Naive thymus-derived CD4-positive, alpha-beta T cell (primary cell): Measurements from ENCODE around the gene SUGP1. TPM values are rescaled to one million over a fixed set of nuclear protein-coding genes. Genes with fewer than 3 reads are reported as not detected.

Experiments
- ATAC-seq: fragments of 150-1000 bp; cut with Tn5 transposase; 2 replicates; pipeline ENCODE4 v1.10.0; 2021; ENCODE audit warnings: mild to moderate bottlenecking, moderate library complexity
- CTCF ChIA-PET: fragments of 350-600 bp; sonication (Branson Sonifier 250); formaldehyde crosslinking; loops from one replicate; lab custom pipeline; 2021; ENCODE audit warnings: antibody characterized with exemption; lab: Charles Lee
- POLR2A ChIA-PET: fragments of 350-600 bp; sonication (Branson Sonifier 250); formaldehyde crosslinking; loops from one replicate; lab custom pipeline; 2021; ENCODE audit warnings: antibody characterized with exemption, inconsistent platforms; lab: Charles Lee
- DNase-seq, 9 donors: peaks; one replicate each; pipeline versions ENCODE4 v3.0.0 to v3.0.0-alpha.2; 2020 to 2022; ENCODE audit warnings: mixed read lengths in 1 of 9
- H3K27ac ChIP-seq: one replicate; pipeline ENCODE4 v1.7.0; 2013; ENCODE audit warnings: mild to moderate bottlenecking, low read depth, low read length, moderate library complexity
- H3K27me3 ChIP-seq, 2 donors: one replicate each; pipeline ENCODE4 v1.7.0; 2013; ENCODE audit warnings: low read length in 2 of 2, mild to moderate bottlenecking in 2 of 2, moderate library complexity in 2 of 2; ENCODE audit not compliant: control insufficient read depth in 2 of 2, insufficient read depth in 2 of 2
- H3K36me3 ChIP-seq, 3 experiments: 1 replicate in 2 of 3; 2 replicates in 1 of 3; pipeline ENCODE4 v1.7.0; 2013; ENCODE audit warnings: low read length in 3 of 3, mild to moderate bottlenecking in 3 of 3, moderate library complexity in 1 of 3; ENCODE audit not compliant: insufficient read depth in 3 of 3, control insufficient read depth in 2 of 3
- H3K4me1 ChIP-seq, 2 donors: one replicate each; pipeline ENCODE4 v1.7.0; 2013; ENCODE audit warnings: low read length in 2 of 2, mild to moderate bottlenecking in 2 of 2, moderate library complexity in 1 of 2; ENCODE audit not compliant: control insufficient read depth in 2 of 2, insufficient read depth in 2 of 2
- H3K4me3 ChIP-seq: 2 replicates; pipeline ENCODE4 v1.7.0; 2013; ENCODE audit warnings: mild to moderate bottlenecking, low read length
- H3K9me3 ChIP-seq, 3 experiments: 1 replicate in 2 of 3; 2 replicates in 1 of 3; pipeline ENCODE4 v1.7.0; 2013; ENCODE audit warnings: low read length in 3 of 3; ENCODE audit not compliant: control insufficient read depth in 2 of 3
- H3K27ac Mint-ChIP-seq, 9 donors: one replicate each; pipeline ENCODE4 v1.8.0; 2020 to 2022; ENCODE audit warnings: mixed read lengths in 9 of 9, mild to moderate bottlenecking in 8 of 9, moderate library complexity in 5 of 9, inconsistent platforms in 2 of 9
- H3K27me3 Mint-ChIP-seq, 5 donors: one replicate each; pipeline ENCODE4 v1.8.0; 2021 to 2022; ENCODE audit warnings: mixed read lengths in 5 of 5, mild to moderate bottlenecking in 1 of 5
- H3K36me3 Mint-ChIP-seq, 5 donors: one replicate each; pipeline ENCODE4 v1.8.0; 2020 to 2022; ENCODE audit warnings: mixed read lengths in 5 of 5, mild to moderate bottlenecking in 3 of 5, inconsistent platforms in 1 of 5
- H3K4me1 Mint-ChIP-seq, 7 donors: one replicate each; pipeline ENCODE4 v1.8.0; 2020 to 2022; ENCODE audit warnings: mixed read lengths in 7 of 7, mild to moderate bottlenecking in 3 of 7, inconsistent platforms in 1 of 7
- H3K4me3 Mint-ChIP-seq, 10 donors: one replicate each; pipeline ENCODE4 v1.8.0; 2020 to 2022; ENCODE audit warnings: mild to moderate bottlenecking in 10 of 10, mixed read lengths in 10 of 10, moderate library complexity in 6 of 10, inconsistent platforms in 2 of 10
- H3K9me3 Mint-ChIP-seq, 11 donors: one replicate each; pipeline ENCODE4 v1.8.0; 2020 to 2022; ENCODE audit warnings: mixed read lengths in 11 of 11, mild to moderate bottlenecking in 4 of 11, inconsistent platforms in 1 of 11, moderate library complexity in 1 of 11
- intact Hi-C, 2 donors: fragments of 100-400 bp; cut with micrococcal nuclease; formaldehyde crosslinking; loops; one replicate each; pipeline ENCODE4 v1.15.1; 2023
- polyA plus RNA-seq, 2 donors: library from polyadenylated mRNA; unstranded; fragments of 300-500 nt; fragmentation: Illumina TruSeq; gene quantifications; one replicate each; pipeline ENCODE4 v1.2.3, GENCODE V29; 2021
- total RNA-seq, 6 experiments: library from RNA in 5 of 6; stranded (reverse) in 5 of 6; gene quantifications; 1 replicate in 5 of 6; 2 replicates in 1 of 6; pipeline ENCODE4 v1.2.3 and lab custom pipeline; 2021 to 2026

Gene SUGP1
- total and polyA plus RNA-seq, 7 experiments from 2014 or later, result 36.0 to 96.6 (median 59.7) TPM

GRCh38 chr19:19271828-19272599 is 48.3 kb downstream of the SUGP1 start:
- H3K36me3 Mint-ChIP-seq, result peaks cover 0 to 15% (median 6%) of the 10 kb centered on the region in 5 donors

GRCh38 chr19:19270749-19271571 is 49.3 kb downstream of the SUGP1 start:
- H3K9me3 ChIP-seq, result no peaks in the 10 kb centered on the region
- ChIA-PET POLR2A (no interaction called here), CTCF (no interaction called here)
- no peak for DNase-seq
- no peak for ATAC-seq
- Mint-ChIP-seq H3K4me3 (no peak overlapping the region), H3K36me3 (peaks cover 0 to 12% (median 0%) of the 10 kb centered on the region in 5 donors), H3K27me3 (peaks cover 11 to 28% (median 20%) of the 10 kb centered on the region in 5 donors), H3K4me1 (peaks cover 4 to 12% (median 10%) of the 10 kb centered on the region in 7 donors), H3K27ac (no peak overlapping the region), H3K9me3 (no peaks in the 10 kb centered on the region)
- no peak overlapping the region for H3K4me3 ChIP-seq
- peaks cover 0 to 7% (median 0%) of the 10 kb centered on the region in 3 experiments for H3K36me3 ChIP-seq
- H3K27me3 ChIP-seq, result no peaks in the 10 kb centered on the region
- intact Hi-C loops, result no loop called here
- no peaks in the 10 kb centered on the region for H3K4me1 ChIP-seq
- no peak overlapping the region for H3K27ac ChIP-seq

More at GRCh38 chr19:19271828-19272599, 48.3 kb downstream of the SUGP1 start:
- intact Hi-C loops, result no loop called here
- peaks cover 11 to 28% (median 20%) of the 10 kb centered on the region in 5 donors for H3K27me3 Mint-ChIP-seq
- CTCF ChIA-PET, result no interaction called here
- POLR2A ChIA-PET, result no interaction called here
- no peak for DNase-seq
- H3K4me3 Mint-ChIP-seq, result peak overlapping the region in 3 of 10 donors; percentile 1 to 32 (median 16)
- Histone ChIP-seq H3K9me3 (no peaks in the 10 kb centered on the region), H3K27ac (no peak overlapping the region), H3K4me3 (no peak overlapping the region), H3K4me1 (no peaks in the 10 kb centered on the region), H3K36me3 (peaks cover 0 to 17% (median 0%) of the 10 kb centered on the region in 3 experiments), H3K27me3 (no peaks in the 10 kb centered on the region)
- H3K27ac Mint-ChIP-seq, result peak overlapping the region in 1 of 9 donors; percentile 14
- no peak for ATAC-seq
- peaks cover 4 to 12% (median 10%) of the 10 kb centered on the region in 7 donors for H3K4me1 Mint-ChIP-seq
- no peaks in the 10 kb centered on the region for H3K9me3 Mint-ChIP-seq

GRCh38 chr19:19269952-19270694 is 50.2 kb downstream of the SUGP1 start:
- no peaks in the 10 kb centered on the region for H3K27me3 ChIP-seq
- no peaks in the 10 kb centered on the region for H3K9me3 Mint-ChIP-seq
- H3K4me3 Mint-ChIP-seq, result no peak overlapping the region
- H3K4me3 ChIP-seq, result no peak overlapping the region
- POLR2A ChIA-PET, result no interaction called here
- ATAC-seq, result no peak
- H3K27ac Mint-ChIP-seq, result no peak overlapping the region
- H3K36me3 ChIP-seq, result no peaks in the 10 kb centered on the region
- H3K36me3 Mint-ChIP-seq, result peaks cover 0 to 12% (median 0%) of the 10 kb centered on the region in 5 donors
- peaks cover 4 to 12% (median 10%) of the 10 kb centered on the region in 7 donors for H3K4me1 Mint-ChIP-seq
- DNase-seq, result no peak
- H3K9me3 ChIP-seq, result no peaks in the 10 kb centered on the region
- H3K27ac ChIP-seq, result no peak overlapping the region
- CTCF ChIA-PET, result no interaction called here
- H3K27me3 Mint-ChIP-seq, result peaks cover 11 to 28% (median 20%) of the 10 kb centered on the region in 5 donors
- intact Hi-C loops, result no loop called here
- no peaks in the 10 kb centered on the region for H3K4me1 ChIP-seq

- Mint-ChIP-seq H3K4me1 (peaks cover 4 to 10% (median 5%) of the 10 kb centered on the region in 7 donors), H3K9me3 (no peaks in the 10 kb centered on the region), H3K27me3 (peaks cover 10 to 30% (median 14%) of the 10 kb centered on the region in 5 donors), H3K4me3 (no peak overlapping the region), H3K27ac (no peak overlapping the region), H3K36me3 (peaks cover 0 to 6% (median 0%) of the 10 kb centered on the region in 5 donors)
- no peaks in the 10 kb centered on the region for H3K27me3 ChIP-seq
- no peaks in the 10 kb centered on the region for H3K36me3 ChIP-seq
- no peak for DNase-seq
- ChIA-PET CTCF (no interaction called here), POLR2A (no interaction called here)
- H3K9me3 ChIP-seq, result no peaks in the 10 kb centered on the region
- intact Hi-C loops, result no loop called here
- no peak overlapping the region for H3K4me3 ChIP-seq
- no peak overlapping the region for H3K27ac ChIP-seq
- no peaks in the 10 kb centered on the region for H3K4me1 ChIP-seq
- no peak for ATAC-seq
Measured at GRCh38 chr19:19268453-19269385, 51.6 kb downstream of the SUGP1 start.

DNA sequence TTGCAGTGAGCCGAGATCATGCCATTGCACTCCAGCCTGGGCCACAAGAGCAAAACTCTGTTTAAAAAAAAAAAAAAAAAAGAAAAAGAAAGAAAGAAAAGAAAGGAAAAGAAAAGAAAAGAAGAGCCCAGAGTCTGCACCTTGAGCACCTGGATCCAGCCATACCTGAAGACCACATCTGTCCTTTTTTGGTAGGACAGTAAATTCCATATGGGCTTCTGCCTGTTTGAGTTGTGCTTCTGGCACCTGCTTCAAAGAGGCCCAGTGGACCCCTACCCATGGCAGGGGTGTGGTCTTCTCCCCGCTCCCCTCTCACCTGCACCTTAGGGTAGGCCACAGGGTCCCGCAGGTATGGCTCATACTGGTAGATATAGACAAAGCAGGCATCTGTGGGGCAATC is 53.0 kb downstream of the SUGP1 start:
- intact Hi-C loops, result no loop called here
- Mint-ChIP-seq H3K27ac (no peak overlapping the region), H3K4me1 (peaks cover 0 to 6% (median 3%) of the 10 kb centered on the region in 7 donors), H3K4me3 (no peak overlapping the region), H3K36me3 (peaks cover 0 to under 1% (median 0%) of the 10 kb centered on the region in 5 donors), H3K9me3 (no peaks in the 10 kb centered on the region), H3K27me3 (peaks cover 14 to 33% (median 18%) of the 10 kb centered on the region in 5 donors)
- POLR2A ChIA-PET, result no interaction called here
- H3K4me1 ChIP-seq, result no peaks in the 10 kb centered on the region
- no peaks in the 10 kb centered on the region for H3K36me3 ChIP-seq
- no peak overlapping the region for H3K4me3 ChIP-seq
- H3K27ac ChIP-seq, result no peak overlapping the region
- no peak for DNase-seq
- no peaks in the 10 kb centered on the region for H3K9me3 ChIP-seq
- peaks cover under 1 to 1% of the 10 kb centered on the region in 2 donors for H3K27me3 ChIP-seq
- no peak for ATAC-seq
- CTCF ChIA-PET, result no interaction called here
